ENCODE data around the gene TMEM233. TPM values are rescaled to one million over a fixed set of nuclear protein-coding genes. Genes with fewer than 3 reads are reported as not detected.

Gene TMEM233
- total RNA-seq, 1 experiment from 2014 or later: not detected

DNA sequence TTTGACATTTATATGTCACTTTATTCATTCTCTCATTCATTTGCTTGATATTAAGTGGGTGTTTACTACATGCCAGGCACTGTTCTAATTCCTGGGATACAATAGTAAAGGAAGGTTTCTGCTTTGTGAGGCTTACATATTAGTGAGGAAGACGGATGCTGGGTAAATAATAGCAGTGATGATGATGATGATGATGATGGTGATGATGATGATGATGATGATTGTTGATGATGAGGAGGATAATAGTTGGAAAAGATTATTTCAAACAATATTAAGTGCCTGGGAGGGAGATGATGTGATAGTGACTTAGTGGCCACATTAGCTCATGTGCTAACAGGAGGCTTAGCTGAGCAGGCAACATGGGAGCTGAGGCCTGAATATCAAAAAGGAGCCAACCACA, 19.3 kb upstream of the TMEM233 start:
- CTCF ChIA-PET: no interaction called here
- DNase-seq: no peak
- intact Hi-C loops (cut with micrococcal nuclease; ENCODE audit: unreplicated experiment): no loop called here
- no peaks in the 10 kb centered on the region for H3K27me3 Mint-ChIP-seq (ENCODE audit: unreplicated experiment)
- H3K4me1 Mint-ChIP-seq (ENCODE audit: low read depth, unreplicated experiment): peaks cover 8% of the 10 kb centered on the region
- TF ChIP-seq, protein P1, sequence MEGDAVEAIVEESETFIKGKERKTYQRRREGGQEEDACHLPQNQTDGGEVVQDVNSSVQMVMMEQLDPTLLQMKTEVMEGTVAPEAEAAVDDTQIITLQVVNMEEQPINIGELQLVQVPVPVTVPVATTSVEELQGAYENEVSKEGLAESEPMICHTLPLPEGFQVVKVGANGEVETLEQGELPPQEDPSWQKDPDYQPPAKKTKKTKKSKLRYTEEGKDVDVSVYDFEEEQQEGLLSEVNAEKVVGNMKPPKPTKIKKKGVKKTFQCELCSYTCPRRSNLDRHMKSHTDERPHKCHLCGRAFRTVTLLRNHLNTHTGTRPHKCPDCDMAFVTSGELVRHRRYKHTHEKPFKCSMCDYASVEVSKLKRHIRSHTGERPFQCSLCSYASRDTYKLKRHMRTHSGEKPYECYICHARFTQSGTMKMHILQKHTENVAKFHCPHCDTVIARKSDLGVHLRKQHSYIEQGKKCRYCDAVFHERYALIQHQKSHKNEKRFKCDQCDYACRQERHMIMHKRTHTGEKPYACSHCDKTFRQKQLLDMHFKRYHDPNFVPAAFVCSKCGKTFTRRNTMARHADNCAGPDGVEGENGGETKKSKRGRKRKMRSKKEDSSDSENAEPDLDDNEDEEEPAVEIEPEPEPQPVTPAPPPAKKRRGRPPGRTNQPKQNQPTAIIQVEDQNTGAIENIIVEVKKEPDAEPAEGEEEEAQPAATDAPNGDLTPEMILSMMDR (IDR thresholded peaks at IDR 0.05; ENCODE audit: unreplicated experiment): no peak
- no peak overlapping the region for H3K27ac Mint-ChIP-seq (ENCODE audit: unreplicated experiment)
- no peak overlapping the region for H3K4me3 Mint-ChIP-seq (ENCODE audit: low read depth, unreplicated experiment)
- no peaks in the 10 kb centered on the region for H3K36me3 Mint-ChIP-seq (ENCODE audit: insufficient read depth, unreplicated experiment)
- H3K9me3 Mint-ChIP-seq (ENCODE audit: low read depth, unreplicated experiment): peaks cover 2% of the 10 kb centered on the region
- BruUV-seq (replicated peaks): no TSS peak

DNA sequence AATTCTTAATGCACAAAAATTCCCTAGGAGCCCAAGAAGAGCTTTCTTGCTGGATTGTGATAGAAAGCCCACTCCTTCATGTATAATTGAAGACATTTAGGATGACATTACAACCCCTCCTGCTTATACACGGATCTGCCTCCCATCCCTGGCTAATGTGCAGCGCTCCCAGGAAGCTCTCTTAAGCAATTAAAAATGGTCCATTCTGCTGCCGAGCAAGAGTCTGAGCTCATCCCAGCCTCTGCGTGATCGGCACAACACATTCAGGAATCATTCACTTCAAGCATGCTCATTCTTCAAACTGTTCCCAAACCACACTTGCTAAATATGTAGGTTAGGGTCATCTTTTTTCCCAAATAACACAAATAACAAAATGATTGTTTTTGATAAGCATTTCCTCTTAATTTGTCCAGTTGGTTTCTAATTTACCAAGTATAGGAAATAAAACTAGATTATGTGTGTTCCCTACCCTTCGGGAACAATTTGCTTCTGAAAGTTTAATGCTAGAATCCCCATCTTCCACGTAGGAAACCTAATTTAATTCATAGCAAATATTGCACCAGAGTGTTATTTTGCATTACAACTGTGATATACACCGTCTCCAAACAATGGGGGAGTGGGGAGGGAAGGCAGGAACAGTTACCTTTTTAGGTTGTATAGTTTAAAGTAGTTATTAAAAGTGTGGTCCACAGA, 17.3 kb upstream of the TMEM233 start:
- Mint-ChIP-seq H3K9me3 (ENCODE audit: low read depth, unreplicated experiment) (peaks cover 2% of the 10 kb centered on the region), H3K36me3 (ENCODE audit: insufficient read depth, unreplicated experiment) (no peaks in the 10 kb centered on the region), H3K27ac (ENCODE audit: unreplicated experiment) (no peak overlapping the region), H3K27me3 (ENCODE audit: unreplicated experiment) (no peaks in the 10 kb centered on the region), H3K4me3 (ENCODE audit: low read depth, unreplicated experiment) (no peak overlapping the region), H3K4me1 (ENCODE audit: low read depth, unreplicated experiment) (peaks cover 8% of the 10 kb centered on the region)
- CTCF ChIA-PET: no interaction called here
- intact Hi-C loops (cut with micrococcal nuclease; ENCODE audit: unreplicated experiment): no loop called here
- TF ChIP-seq, protein P1 (IDR thresholded peaks at IDR 0.05; ENCODE audit: unreplicated experiment): no peak
- no peak for DNase-seq
- BruUV-seq (replicated peaks): no TSS peak

DNA sequence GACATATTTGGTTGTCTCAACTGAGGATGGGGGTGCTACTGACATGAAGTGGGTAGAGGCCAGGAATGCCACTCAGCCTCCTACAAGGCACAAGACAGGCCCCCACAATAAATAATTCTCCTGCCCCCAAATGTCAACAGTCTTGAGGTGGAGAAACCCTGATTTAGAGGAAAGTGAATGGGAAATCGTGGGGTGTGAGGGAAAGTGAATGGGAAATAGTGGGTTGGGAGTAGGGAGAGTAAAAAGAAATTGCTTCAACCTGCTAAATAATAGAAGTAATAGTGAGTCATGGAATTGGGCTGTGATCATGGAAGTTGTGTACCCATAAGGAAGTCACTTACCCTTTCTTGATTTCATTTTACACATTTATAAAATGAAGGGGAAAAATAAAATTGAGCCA, 16.7 kb upstream of the TMEM233 start:
- Mint-ChIP-seq H3K36me3 (ENCODE audit: insufficient read depth, unreplicated experiment) (no peaks in the 10 kb centered on the region), H3K27me3 (ENCODE audit: unreplicated experiment) (peaks cover 3% of the 10 kb centered on the region), H3K9me3 (ENCODE audit: low read depth, unreplicated experiment) (peaks cover 2% of the 10 kb centered on the region), H3K4me1 (ENCODE audit: low read depth, unreplicated experiment) (peaks cover 8% of the 10 kb centered on the region), H3K4me3 (ENCODE audit: low read depth, unreplicated experiment) (no peak overlapping the region), H3K27ac (ENCODE audit: unreplicated experiment) (no peak overlapping the region)
- intact Hi-C loops (cut with micrococcal nuclease; ENCODE audit: unreplicated experiment): no loop called here
- TF ChIP-seq, protein P1 (IDR thresholded peaks at IDR 0.05; ENCODE audit: unreplicated experiment): no peak
- DNase-seq: no peak
- BruUV-seq (replicated peaks): no TSS peak
- CTCF ChIA-PET: no interaction called here

DNA sequence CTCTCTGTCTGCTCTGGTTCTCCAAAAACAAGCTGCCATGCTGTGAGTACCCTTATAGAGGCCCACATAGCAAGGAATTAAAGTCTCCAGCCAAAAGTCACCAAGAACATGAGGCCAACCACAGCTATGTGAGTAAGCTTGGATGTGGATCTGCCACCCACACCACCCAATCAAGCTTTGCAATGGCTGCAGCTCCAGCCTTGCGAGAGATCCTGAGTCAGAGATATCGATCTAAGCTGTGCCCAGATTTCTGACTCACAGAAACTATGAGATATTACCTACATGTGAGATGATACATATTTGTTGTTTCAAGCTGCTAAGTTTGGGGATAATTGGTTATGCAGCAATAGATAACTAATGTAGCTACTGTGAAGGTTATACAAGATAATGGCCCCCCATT, 15.5 kb upstream of the TMEM233 start:
- TF ChIP-seq, protein P1 (IDR thresholded peaks at IDR 0.05; ENCODE audit: unreplicated experiment): no peak
- H3K9me3 Mint-ChIP-seq (ENCODE audit: low read depth, unreplicated experiment): no peaks in the 10 kb centered on the region
- CTCF ChIA-PET: interaction anchor here (0.6 to 1.3 kb wide), 5 partner anchors 9 to 1541 kb away, joined by 3 to 4 read pairs (median 3); no protein-coding TSS in a partner anchor
- peaks cover 8% of the 10 kb centered on the region for H3K4me1 Mint-ChIP-seq (ENCODE audit: low read depth, unreplicated experiment)
- DNase-seq: peak; percentile 65
- intact Hi-C loops (cut with micrococcal nuclease; ENCODE audit: unreplicated experiment): no loop called here
- peaks cover 15% of the 10 kb centered on the region for H3K27me3 Mint-ChIP-seq (ENCODE audit: unreplicated experiment)
- H3K36me3 Mint-ChIP-seq (ENCODE audit: insufficient read depth, unreplicated experiment): no peaks in the 10 kb centered on the region
- H3K27ac Mint-ChIP-seq (ENCODE audit: unreplicated experiment): no peak overlapping the region
- H3K4me3 Mint-ChIP-seq (ENCODE audit: low read depth, unreplicated experiment): no peak overlapping the region
- no TSS peak for BruUV-seq (replicated peaks)
